GM12872 (cell line): ENCODE results near the gene TOMM40.

Source experiments
- CTCF ChIP-seq: IDR thresholded peaks from 3 replicates; pipeline ENCODE4 v1.5.1; 2011; ENCODE audit warnings: low read depth, mild to moderate bottlenecking, low read length, moderate library complexity; ENCODE audit not compliant: insufficient read depth

The TOMM40 gene

GRCh38 chr19:44925114-44925891, 34.2 kb downstream of the TOMM40 start:
- TF ChIP-seq CTCF, result no peak

GRCh38 chr19:44927746-44928145, 36.7 kb downstream of the TOMM40 start:
- TF ChIP-seq CTCF, result no peak

DNA sequence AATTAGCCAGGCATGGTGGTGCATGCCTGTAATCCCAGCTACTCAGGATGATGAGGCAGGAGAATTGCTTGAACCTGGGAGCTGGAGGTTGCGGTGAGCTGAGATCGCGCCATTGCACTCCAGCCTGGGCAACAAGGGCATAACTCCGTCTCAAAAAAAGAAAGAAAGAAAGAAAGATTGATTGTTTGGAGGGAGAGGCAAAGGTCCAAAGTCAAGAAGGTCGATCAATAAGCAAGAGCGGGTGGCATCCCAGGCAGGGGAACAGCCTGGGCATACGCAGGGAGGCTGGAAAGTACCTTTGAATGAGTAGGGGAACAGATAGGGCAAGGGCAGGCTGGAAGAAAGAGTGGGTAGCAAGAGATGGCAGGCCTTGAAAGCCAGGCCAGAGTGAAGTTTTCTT, 39.0 kb downstream of the TOMM40 start:
- TF ChIP-seq CTCF, result no peak

DNA sequence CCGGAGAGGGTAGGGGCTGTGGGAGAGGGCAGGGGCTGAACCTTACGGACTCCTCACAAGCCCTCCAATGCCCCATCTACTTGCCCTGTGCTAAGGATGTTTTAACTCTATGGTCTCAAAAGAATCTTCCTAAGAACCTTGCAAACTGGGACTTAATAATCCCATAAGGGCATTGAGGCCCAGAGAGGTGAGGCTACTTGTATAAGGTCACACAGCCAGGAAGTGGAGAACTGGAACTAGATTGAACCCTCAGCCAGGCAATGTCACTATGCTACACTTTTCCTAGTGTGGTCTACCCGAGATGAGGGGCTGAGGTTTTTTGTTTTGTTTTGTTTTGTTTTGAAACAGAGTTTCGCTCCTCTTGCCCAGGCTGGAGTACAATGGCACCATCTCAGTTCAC, 40.5 kb downstream of the TOMM40 start:
- no peak for TF ChIP-seq CTCF

DNA sequence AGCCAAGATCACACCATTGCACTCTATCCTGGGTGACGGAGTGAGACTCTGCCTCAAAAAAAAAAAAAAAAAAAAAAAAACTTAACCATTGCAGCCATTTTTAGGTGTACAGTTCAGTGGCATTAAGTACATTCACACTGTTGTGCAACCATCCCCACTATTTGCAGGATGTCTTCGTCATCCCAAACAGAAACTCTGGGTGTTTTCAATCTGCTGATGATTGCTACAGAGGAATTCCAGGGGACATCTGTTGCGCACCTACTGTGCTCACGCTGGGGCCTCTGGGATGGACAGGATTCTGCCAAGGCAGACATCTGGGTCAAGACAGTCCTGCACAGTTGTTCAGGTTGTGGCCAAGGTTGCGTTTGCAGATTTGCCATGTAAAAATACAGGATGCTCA, 48.6 kb downstream of the TOMM40 start:
- no peak for TF ChIP-seq CTCF

DNA sequence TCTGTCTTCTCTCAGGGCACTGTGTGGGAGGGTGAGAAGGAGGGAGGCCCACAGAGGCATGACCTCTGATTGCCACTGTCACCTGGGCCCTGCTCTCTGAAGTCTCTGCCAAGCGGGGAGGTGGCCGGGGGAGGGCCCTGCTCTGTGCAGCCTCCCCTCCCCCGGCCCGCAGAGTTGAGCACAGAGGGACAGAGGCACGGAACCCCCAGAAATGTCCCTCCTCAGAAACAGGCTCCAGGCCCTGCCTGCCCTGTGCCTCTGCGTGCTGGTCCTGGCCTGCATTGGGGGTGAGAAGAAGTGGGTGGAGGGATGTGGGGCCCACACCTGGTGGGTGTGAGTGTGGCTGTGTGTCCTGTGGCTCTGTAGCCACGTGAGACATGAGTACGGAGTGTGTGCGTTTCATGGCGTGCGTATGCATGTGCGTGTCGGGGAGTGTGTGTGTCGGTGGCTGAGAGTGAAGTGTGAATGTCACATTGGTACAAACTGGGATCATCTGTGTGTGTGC, 51.1 kb downstream of the TOMM40 start, which contains the start of gene APOC4:
Gene APOC4 (plus strand): TSS at position 171 of the 505 bp plus-strand sequence. CDS start 41 bp downstream, at position 212.
- TF ChIP-seq CTCF, result no peak

GRCh38 chr19:44943801-44944249, 52.8 kb downstream of the TOMM40 start:
- peak; percentile 30; the same call in 2 of the 3 replicates for TF ChIP-seq CTCF
